HG03108 (cell line): Measurements from ENCODE around the gene SH3PXD2A.
"Not testable (repeated sequence)": the region's sequence is repeated elsewhere in the genome, so short reads cannot be mapped to it uniquely, and the experiment has no call there.

ENCODE experiments used
- ATAC-seq: cut with Tn5 transposase; IDR thresholded peaks from one replicate; pipeline ENCODE4 v1.9.1; 2021; ENCODE audit warnings: moderate library complexity; ENCODE audit not compliant: unreplicated experiment

SH3PXD2A gene

DNA sequence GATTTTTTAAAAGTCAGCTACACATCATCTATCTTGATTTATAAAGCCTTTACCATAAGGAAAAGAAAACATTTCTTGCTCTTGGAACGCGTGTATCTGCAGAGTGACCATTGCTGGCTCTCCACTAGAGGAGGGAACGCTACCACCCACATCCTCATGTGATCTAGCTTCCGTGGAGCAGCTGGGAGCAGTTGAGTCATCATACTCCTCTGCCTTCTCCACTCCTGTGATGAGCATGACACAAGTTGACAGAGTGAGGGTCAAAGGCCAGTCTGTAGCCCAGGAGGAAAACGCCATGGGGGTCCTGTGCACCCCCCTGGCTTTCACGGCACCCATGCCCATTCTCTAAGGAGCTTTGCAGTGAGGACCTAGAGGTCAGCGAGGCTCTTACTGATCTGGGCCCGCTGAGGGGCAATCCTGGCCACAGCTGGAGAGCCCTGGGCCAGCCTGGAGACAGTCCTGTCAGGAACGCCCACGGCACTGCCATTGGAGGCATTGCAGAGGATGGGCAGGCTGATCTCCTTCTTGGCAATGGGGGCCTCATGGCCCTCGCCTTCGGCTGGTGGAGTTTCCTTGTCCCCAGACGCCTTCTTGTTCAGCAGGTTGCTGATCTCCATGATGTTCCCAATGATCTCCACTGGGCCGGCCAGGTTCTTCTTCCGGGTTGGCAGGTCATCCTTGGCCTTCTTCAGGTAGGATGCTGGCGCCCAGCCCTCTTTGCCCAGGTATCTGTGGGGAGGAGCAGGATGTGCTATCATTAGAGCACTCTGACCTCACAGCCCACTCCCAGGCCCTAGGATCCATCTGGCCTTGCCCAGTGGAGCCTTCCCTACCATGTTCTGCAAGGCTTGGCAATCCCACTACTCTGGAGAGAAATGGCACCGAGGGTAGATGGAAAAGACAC is 242.7 kb downstream of the SH3PXD2A start:
- no peak for ATAC-seq

DNA sequence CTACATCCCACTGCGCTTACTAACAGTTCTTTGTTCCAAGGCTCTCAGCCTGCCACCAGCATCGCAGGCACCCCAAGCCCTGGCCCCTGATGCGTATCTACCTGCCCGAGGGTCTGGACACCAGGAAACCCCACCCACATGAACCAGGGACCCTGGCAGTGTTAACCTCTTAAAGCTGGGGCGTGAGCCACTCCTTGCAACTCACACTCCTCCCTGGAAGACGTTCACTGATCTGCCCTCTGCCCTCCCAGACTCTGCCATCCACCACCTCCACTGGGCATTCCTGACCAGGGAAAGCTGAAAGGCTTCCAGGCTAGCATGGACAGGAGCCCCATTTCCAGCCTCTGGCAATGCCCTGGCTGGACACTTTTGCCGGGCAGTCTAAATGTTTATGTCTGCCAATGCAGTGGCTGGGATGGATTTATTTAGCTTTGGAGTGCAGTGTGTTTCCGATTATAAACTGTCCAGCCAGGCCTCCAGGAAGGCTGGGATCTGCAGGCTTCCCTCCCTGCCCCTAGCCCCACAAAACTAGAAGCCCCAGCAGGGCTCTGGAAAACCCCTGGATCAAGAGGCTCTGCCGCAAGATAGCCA is 244.4 kb downstream of the SH3PXD2A start:
- ATAC-seq = no peak

DNA sequence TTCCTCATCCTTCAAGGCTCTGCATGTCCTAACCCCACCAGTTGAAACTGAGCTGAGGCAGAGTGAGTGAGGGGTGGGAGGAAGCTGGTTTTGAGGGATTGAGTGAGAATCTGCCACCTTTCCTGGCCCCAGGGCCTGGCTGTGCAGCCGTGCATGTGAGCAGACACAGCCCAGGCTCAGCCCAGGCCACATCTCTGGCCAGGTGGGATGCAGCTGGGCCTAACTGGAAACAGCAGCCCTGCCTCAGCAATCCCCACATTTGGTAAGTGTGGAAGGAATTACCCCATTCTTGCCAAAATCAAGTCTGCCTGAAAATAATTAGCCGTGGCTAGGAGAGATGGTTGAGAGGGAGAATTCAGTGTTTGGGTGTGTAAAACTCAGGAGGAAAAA is 245.3 kb downstream of the SH3PXD2A start:
- ATAC-seq = no peak

DNA sequence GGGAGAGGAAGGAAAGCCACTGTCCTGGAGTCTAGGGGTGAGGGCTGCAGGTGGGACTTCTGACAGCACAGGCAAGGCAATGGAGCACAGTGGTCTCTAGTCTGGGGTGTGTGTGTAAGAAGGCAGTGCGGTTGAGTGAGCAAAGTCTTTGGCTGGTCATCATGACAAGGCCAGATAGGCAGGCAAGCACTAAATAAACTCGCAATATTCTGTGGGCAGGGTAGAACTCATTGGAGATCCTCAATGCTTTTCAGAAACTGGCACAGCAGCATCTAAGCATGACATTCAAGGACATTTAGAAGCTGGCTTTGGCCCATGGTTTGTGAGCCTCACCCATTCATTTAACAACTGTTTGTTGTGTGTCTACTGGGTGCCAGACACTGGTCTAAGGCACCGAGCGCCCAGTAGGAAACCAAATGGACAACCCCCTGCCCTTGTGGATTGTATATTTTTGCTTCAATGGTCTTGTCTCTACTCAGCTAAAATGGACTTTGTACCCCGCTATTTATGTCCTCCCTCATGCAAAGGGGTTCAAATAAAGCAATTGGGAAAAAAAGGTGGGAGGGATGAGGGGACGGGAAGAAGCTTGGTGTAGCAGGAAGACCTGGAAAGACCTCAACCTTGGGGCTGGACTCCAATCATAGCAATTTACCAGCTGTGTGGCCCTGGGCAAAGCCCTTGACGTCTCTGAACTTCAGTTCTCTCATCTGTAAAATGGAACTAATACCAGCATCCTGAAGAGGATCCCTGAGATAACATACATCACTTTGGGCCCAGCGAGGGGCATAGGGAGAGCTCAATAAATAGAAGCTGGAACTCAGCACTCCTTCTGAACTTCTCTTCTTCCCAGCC is 245.9 kb downstream of the SH3PXD2A start:
- no peak for ATAC-seq

DNA sequence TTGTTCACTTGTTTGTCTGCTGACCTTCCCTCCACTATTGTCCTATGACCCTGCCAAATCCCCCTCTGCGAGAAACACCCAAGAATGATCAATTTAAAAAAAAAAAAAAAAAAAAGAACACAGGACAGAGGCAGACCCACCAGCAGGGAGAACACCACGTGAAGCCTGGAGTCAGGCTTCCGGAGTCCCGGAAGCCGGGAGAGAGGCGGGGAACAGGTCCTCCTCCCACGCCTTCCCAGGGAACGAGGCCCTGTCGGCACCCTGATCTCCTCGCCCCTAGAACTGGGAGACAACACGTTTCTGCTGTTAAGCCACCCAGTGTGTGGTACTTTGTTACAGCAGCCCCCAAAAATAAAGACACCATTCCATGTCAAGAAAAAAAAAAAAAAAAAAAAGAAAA is 247.3 kb downstream of the SH3PXD2A start:
- ATAC-seq = not testable (repeated sequence)

GRCh38 chr10:103607051-103607450 is 248.3 kb downstream of the SH3PXD2A start:
- ATAC-seq = not testable (repeated sequence)

DNA sequence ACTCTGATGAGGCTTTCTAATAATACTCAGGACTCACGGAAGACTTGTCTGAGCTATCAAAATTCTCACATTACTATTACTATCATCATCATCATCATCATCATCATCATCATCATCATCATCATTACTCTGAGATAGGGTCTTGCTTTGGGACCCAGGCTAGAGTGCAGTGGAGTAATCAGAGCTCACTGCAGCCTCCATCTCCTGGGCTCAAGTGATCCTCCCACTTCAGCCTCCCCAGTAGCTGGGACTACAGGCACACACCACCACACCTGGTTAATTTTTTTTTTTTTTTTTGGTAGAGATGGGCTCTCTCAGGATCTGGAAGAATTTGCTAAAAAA is 249.3 kb downstream of the SH3PXD2A start:
- not testable (repeated sequence) for ATAC-seq

- ATAC-seq = no peak
Measured at GRCh38 chr10:103605359-103606096, 249.8 kb downstream of the SH3PXD2A start.

DNA sequence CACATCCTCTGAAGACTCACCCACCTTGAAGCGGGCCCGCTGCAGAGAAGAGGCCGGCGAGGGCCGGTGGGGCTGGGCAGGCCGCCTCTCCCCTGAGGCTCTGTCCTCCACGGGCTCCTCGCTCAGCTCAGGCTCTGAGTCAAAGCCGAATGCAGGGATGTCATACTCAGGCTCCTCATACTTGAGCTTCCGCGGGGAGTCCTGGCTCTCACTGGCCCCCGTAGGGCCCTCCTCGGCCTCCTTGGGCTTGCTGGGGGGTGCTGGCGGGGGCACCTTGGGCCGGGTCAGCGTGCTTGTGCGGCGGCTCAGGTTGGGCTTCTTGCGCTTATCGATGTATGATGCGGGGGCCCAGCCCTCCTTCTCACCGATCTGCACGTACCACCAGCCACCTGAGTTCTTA is 252.0 kb downstream of the SH3PXD2A start:
- no peak for ATAC-seq

GRCh38 chr10:103602852-103603155 is 252.6 kb downstream of the SH3PXD2A start:
- ATAC-seq = no peak

DNA sequence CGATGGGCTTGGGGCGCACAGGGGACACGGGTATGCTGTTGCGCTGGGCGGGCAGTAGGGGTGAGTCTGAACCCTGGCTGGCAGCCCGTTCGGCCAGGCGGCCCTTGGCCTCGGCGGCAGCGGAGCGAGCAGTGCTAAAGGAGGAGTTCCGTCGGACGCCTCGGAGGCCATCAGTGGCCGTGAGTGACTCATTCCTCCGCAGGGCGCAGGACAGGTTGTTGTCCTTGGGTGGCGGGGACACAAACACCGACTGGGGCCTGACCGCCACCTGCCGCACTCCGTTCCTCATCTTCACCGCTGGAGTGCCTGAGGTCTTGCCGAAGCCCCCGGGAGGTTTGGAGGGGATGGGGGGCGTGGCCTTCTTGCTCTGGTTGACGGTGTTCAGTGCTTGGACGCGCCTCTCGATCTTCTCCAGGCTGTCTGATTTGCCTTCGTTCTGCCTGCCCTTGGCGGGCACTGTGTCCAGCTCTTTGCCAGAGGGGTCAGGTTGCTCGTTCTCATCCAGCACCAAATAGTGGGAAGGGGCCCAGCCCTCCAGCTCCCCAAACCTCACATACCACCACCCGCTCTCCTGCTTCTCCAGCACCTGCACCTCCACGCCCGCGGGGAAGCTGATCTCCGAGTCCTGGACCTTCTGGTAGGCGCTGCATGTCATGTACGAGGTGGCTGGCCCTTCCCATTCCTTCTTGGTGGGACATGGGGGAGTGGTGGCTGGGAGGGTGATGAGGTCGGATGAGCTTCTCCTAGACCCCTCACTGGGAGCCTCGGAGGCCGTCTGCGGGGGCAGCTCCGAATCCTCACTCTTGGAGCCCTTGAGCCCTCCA is 253.1 kb downstream of the SH3PXD2A start:
- ATAC-seq = no peak

GRCh38 chr10:103600956-103601569 is 254.3 kb downstream of the SH3PXD2A start:
- no peak for ATAC-seq

GRCh38 chr10:103600325-103600724 is 255.1 kb downstream of the SH3PXD2A start:
- ATAC-seq = no peak

GRCh38 chr10:103599907-103600306 is 255.5 kb downstream of the SH3PXD2A start:
- no peak for ATAC-seq

DNA sequence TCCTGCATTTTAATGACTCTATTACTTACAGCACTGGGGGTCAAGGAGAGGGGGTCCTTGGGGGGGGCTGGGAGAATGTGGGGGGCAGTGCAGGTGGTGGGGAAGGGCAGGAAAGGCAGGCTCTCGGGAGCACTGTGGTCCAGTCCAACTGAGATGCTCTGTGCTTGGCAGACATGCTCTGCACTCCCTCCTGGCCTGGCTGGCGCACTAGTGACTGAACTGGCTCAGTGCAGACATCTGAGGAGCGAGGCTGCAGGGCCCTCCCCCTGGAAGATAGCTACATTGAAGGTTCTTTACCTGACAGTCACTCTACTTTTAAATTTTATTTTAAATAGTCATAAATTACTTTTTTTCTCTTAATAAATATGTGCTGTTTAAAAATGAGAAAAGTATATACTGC is 256.2 kb downstream of the SH3PXD2A start:
- ATAC-seq = no peak

- ATAC-seq = no peak
Measured at GRCh38 chr10:103598654-103599115, 256.7 kb downstream of the SH3PXD2A start.

GRCh38 chr10:103597003-103597402 is 258.4 kb downstream of the SH3PXD2A start:
- no peak for ATAC-seq

DNA sequence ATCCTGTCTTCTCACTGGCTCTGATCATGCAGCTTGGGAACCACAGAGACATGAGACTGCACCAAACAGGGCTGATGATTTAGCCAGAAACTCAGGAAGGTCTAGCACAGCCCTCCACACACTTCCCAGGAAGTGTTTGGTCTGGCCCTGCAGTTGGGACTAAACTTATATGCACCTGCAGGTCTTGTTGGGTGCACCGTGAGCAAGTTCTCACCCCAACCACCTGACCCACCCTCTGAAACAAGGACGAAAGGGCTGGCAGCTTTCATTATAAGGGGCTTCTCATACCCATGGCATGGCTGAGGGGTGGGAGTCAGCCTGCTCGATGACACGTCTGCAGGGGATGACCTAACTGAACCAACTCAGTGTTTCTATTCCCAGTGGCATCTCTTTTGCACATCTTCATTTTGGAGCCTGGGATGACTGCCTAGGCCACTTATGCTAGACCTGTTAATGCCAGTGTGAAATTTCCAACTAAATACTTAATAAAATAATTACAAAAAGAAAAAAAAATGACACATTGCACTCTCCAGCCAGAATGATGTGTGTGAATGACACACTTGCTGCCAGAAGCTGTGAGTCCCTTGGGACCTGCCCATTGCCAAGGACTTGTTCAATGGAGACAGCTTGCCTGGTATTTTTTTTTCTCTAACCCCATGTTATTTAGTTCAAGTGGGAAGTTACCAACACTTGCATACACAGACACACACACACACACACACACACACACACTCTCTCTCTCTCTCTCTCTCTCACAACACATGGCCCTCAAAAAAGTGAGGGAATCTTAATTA is 259.2 kb downstream of the SH3PXD2A start:
- no peak for ATAC-seq

DNA sequence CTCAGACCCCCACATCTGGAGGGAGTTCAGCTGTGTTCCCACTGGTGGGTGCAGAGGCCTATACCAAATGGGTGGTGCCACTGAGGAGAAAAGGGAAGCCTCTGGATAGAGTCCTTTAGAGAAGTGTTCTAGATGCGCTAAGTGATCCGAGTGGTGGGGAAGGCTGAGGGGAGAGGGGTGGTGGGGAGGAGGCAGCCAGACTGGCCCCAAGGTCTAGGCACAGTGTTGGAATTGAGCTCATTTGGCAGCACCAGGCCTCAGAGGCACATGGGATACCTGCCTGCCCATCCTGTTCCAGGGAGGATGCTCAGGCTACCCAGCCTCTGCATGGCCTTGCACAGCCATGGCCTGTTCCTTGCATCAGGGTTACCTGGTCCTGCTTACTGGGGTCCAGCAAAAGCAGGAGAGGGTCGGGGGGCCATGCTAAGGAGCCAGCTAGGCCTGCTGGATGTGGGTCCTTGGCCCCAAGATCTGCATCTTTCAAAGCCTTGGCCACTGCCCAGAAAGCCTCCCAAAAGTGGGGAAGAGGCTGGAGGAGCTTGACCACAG is 262.3 kb downstream of the SH3PXD2A start:
- ATAC-seq = no peak
